K562 (cell line): ENCODE measurements around the gene FGF9. TPM values are rescaled to one million over a fixed set of nuclear protein-coding genes. Genes with fewer than 3 reads are reported as not detected.

Experiments used
- ATAC-seq: fragments of 200-7000 bp; cut with Tn5 transposase; 3 replicates; pipeline ENCODE4 v1.9.1; 2020; ENCODE audit warnings: moderate library complexity
- BruUV-seq: library from RNA; stranded (reverse); fragments of 400-500 nt; replicated peaks from 2 replicates; lab custom pipeline; 2021; lab: Mats Ljungman, UMichigan
- CTCF ChIA-PET: fragments of 300-600 bp; formaldehyde crosslinking; extraction: SDS; loops from one replicate; lab custom pipeline; 2021; ENCODE audit warnings: low intra/inter-chr PET ratio; lab: Yijun Ruan, JAX
- POLR2A ChIA-PET: fragments of 300-600, 350-650 bp; sonication (Branson Sonifier 250); formaldehyde crosslinking; extraction: SDS; loops from one replicate; lab custom pipeline; 2021; ENCODE audit warnings: antibody characterized with exemption, inconsistent platforms; lab: Yijun Ruan, JAX
- DNase-seq, 4 experiments: peaks; one replicate each; pipeline versions ENCODE4 v3.0.0 to v3.0.0-alpha.2; 2011 to 2018; ENCODE audit warnings: low spot score in 3 of 4, mixed read lengths in 3 of 4; ENCODE audit errors: extremely low read depth in 1 of 4
- FAIRE-seq: peaks from 2 replicates; lab custom pipeline; 2011; peaks lifted over from hg19 to GRCh38; lab: Jason Lieb, UNC
- H2AFZ ChIP-seq: 2 replicates; pipeline ENCODE4 v1.6.0; 2011; ENCODE audit warnings: low read depth, low read length, control low read depth, inconsistent platforms
- H3K27ac ChIP-seq: fragments of 200-600 bp; 3 replicates; pipeline ENCODE4 v1.8.0; 2011; ENCODE audit warnings: low read depth, mild to moderate bottlenecking, control low read depth, inconsistent platforms, low read length, moderate library complexity, mixed read lengths; ENCODE audit errors: extremely low read depth
- H3K27me3 ChIP-seq, 2 experiments: fragments of 300-600 bp in 1 of 2; 2 replicates in 1 of 2; 3 replicates in 1 of 2; pipeline versions ENCODE4 v1.6.0 to v1.8.0; 2011; ENCODE audit warnings: inconsistent platforms in 2 of 2, low read length in 2 of 2, mild to moderate bottlenecking in 1 of 2, mixed read lengths in 1 of 2, moderate library complexity in 1 of 2; ENCODE audit not compliant: control insufficient read depth in 2 of 2, insufficient read depth in 2 of 2
- H3K36me3 ChIP-seq: fragments of 300-600 bp; 3 replicates; pipeline ENCODE4 v1.8.0; 2011; ENCODE audit warnings: mild to moderate bottlenecking, low read length, inconsistent platforms; ENCODE audit not compliant: control insufficient read depth, insufficient read depth
- H3K4me1 ChIP-seq, 2 experiments: fragments of 200-600 bp in 1 of 2; replicated peaks in 1 of 2; 2 replicates in 1 of 2; 3 replicates in 1 of 2; pipeline versions ENCODE4 v1.5.1 to v1.8.0; 2011; ENCODE audit warnings: inconsistent platforms in 2 of 2, low read length in 2 of 2, mild to moderate bottlenecking in 1 of 2, mixed read lengths in 1 of 2, moderate library complexity in 1 of 2; ENCODE audit not compliant: control insufficient read depth in 2 of 2, insufficient read depth in 2 of 2
- H3K4me2 ChIP-seq: 2 replicates; pipeline ENCODE4 v1.6.1; 2011; ENCODE audit warnings: low read length, control low read depth, inconsistent platforms, mixed read lengths; ENCODE audit not compliant: insufficient read depth
- H3K4me3 ChIP-seq: fragments of 200-600 bp; sonication (generic), shearing (Covaris generic); 2 replicates; pipeline ENCODE4 v1.5.1; 2016; ENCODE audit warnings: control low read depth, inconsistent platforms
- H3K79me2 ChIP-seq: fragments of 200-600 bp; 3 replicates; pipeline ENCODE4 v1.8.0; 2011; ENCODE audit warnings: low read length, inconsistent platforms; ENCODE audit not compliant: control insufficient read depth, insufficient read depth
- H3K9ac ChIP-seq, 2 experiments: 2 replicates each; pipeline versions ENCODE4 v1.6.0 to v1.6.1; 2011; ENCODE audit warnings: low read depth in 2 of 2, low read length in 2 of 2, control low read depth in 1 of 2, inconsistent platforms in 1 of 2, mild to moderate bottlenecking in 1 of 2, mixed read lengths in 1 of 2; ENCODE audit not compliant: insufficient read depth in 1 of 2
- H3K9me1 ChIP-seq: one replicate; pipeline ENCODE4 v1.6.0; 2011; ENCODE audit warnings: inconsistent platforms, mild to moderate bottlenecking, low read length, moderate library complexity; ENCODE audit not compliant: control insufficient read depth, insufficient read depth
- H3K9me3 ChIP-seq: replicated peaks from 2 replicates; pipeline ENCODE4 v1.5.1; 2011; ENCODE audit warnings: low read depth, low read length, inconsistent platforms; ENCODE audit not compliant: control insufficient read depth, insufficient read depth
- H4K20me1 ChIP-seq: replicated peaks from 2 replicates; pipeline ENCODE4 v1.6.1; 2011; ENCODE audit warnings: low read length, inconsistent platforms, mixed read lengths; ENCODE audit not compliant: control insufficient read depth, insufficient read depth
- CGGBP1 ChIP-seq: fragments of 250-450 bp; sonication (Bioruptor Pico); IDR thresholded peaks from 2 replicates; pipeline ENCODE4 v1.9.0; 2021; ENCODE audit warnings: mild to moderate bottlenecking
- CHAMP1 ChIP-seq: fragments of 450-650 bp; IDR thresholded peaks from 2 replicates; pipeline ENCODE4 v1.6.1; 2016; ENCODE audit warnings: mild to moderate bottlenecking
- HDGF ChIP-seq: fragments of 450-650 bp; IDR thresholded peaks from 2 replicates; pipeline ENCODE4 v1.6.1; 2016
- MAX ChIP-seq: sonication (generic); formaldehyde crosslinking; IDR thresholded peaks from 2 replicates; pipeline ENCODE4 v1.9.0; 2022; ENCODE audit warnings: mild to moderate bottlenecking, missing genetic modification reagents
- NFXL1 ChIP-seq: fragments of 450-650 bp; formaldehyde crosslinking; IDR thresholded peaks from 2 replicates; pipeline ENCODE4 v1.4.0; 2021; ENCODE audit warnings: mild to moderate bottlenecking
- POU5F1 ChIP-seq: fragments of 150-350 bp; IDR thresholded peaks from 2 replicates; pipeline ENCODE4 v1.6.1; 2014; ENCODE audit warnings: borderline replicate concordance, low read length, low read depth, mild to moderate bottlenecking; ENCODE audit not compliant: partially characterized antibody
- ZFP1 ChIP-seq: fragments of 450-650 bp; formaldehyde crosslinking; IDR thresholded peaks from 2 replicates; pipeline ENCODE4 v1.4.0; 2020; ENCODE audit warnings: mild to moderate bottlenecking, mixed read lengths
- ZKSCAN1 ChIP-seq: fragments of 150-350 bp; IDR thresholded peaks from 2 replicates; pipeline ENCODE4 v1.6.1; 2016; ENCODE audit warnings: low read depth, low read length
- ZNF143 ChIP-seq: sonication (generic); formaldehyde crosslinking; IDR thresholded peaks from 2 replicates; pipeline ENCODE4 v1.9.0; 2022; ENCODE audit warnings: mild to moderate bottlenecking, missing genetic modification reagents
- ZNF146 ChIP-seq: IDR thresholded peaks from one replicate; pipeline ENCODE4 v1.6.1; 2018; ENCODE audit warnings: missing compliant biosample characterization; ENCODE audit not compliant: unreplicated experiment
- ZNF830 ChIP-seq: fragments of 250-450 bp; sonication (Bioruptor Pico); IDR thresholded peaks from 2 replicates; pipeline ENCODE4 v1.5.0; 2021; ENCODE audit warnings: mild to moderate bottlenecking
- in situ Hi-C: fragments of 300-500 bp; cut with MboI; formaldehyde crosslinking; loops from 4 replicates; pipeline ENCODE4 v1.15.0; 2018; ENCODE audit warnings: inconsistent platforms, mixed read lengths
- intact Hi-C: fragments of 100-400 bp; cut with micrococcal nuclease; formaldehyde crosslinking; loops from 2 replicates; pipeline ENCODE4 v1.14.2; 2022
- polyA plus RNA-seq, 8 experiments: library from polyadenylated mRNA; depleted of rRNA in 4 of 8; stranded (reverse) in 5 of 8; unstranded in 3 of 8; fragments of >200 nt; fragmentation: Nextera tagmentation in 2 of 8; fragmentation: Illumina TruSeq in 1 of 8; extraction: Ambion mirVana in 2 of 8; extraction: Trizol in 1 of 8; gene quantifications; 2 replicates each; pipeline versions ENCODE4 v1.2.1 to v1.2.3, GENCODE V29; 2011 to 2014; ENCODE audit warnings: inconsistent platforms in 1 of 8, missing spikeins in 1 of 8
- total RNA-seq, 7 experiments: library from RNA; depleted of rRNA in 6 of 7; stranded (reverse); fragments of >200 nt in 6 of 7; fragmentation: Illumina TruSeq in 2 of 7; extraction: Trizol in 2 of 7; gene quantifications; 2 replicates each; pipeline versions ENCODE4 v1.2.1 to v1.2.3, GENCODE V29; 2011 to 2021; ENCODE audit warnings: low replicate concordance in 1 of 7
- TF ChIP-seq, protein P1 (sequence below): IDR thresholded peaks from 2 replicates; pipeline ENCODE4 v1.6.1; 2011; ENCODE audit not compliant: insufficient read length; ENCODE audit errors: extremely low read depth
- TF ChIP-seq, protein P2 (sequence below), 2 experiments: fragments of 200-800 bp in 1 of 2; sonication (Bioruptor generic) in 1 of 2; sonication (generic) in 1 of 2; formaldehyde crosslinking in 1 of 2; IDR thresholded peaks in 1 of 2; conservative IDR thresholded peaks in 1 of 2; 2 replicates each; pipeline versions ENCODE4 v1.5.0 to v1.6.1; 2016 to 2020; ENCODE audit warnings: missing compliant biosample characterization in 1 of 2, missing genetic modification characterization in 1 of 2, missing genetic modification reagents in 1 of 2
- TF ChIP-seq, protein P3 (sequence below): fragments of 450-650 bp; IDR thresholded peaks from 2 replicates; pipeline ENCODE4 v1.6.1; 2017; ENCODE audit warnings: antibody characterized with exemption, mild to moderate bottlenecking

Gene FGF9
- total and polyA plus RNA-seq, 9 of the 15 experiments (the other 6 are each of a cell fraction or from before 2014, with no cell fraction given) = not detected

DNA sequence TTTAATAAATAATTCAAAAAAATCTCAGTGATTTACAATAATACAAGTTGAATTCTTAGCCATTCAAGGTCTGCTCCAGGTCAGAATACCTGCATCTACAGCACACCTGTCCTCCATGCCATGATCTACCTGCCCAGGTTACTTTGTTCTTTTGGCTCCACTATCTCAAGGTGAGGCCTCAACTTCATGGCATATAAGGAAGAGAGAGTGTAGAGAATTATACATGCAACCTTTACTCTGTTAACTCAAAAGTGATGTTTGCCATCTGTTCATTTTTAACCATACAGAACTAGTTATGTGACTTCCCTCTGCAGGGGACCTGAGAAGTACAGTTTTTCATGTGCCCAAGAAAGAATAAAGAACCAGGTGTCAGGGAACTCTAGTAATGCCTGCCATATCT lies 38.7 kb upstream of the FGF9 start:
- no peak overlapping the region for H3K4me3 ChIP-seq
- H3K4me2 ChIP-seq = no peak overlapping the region
- BruUV-seq = no TSS peak
- H3K9ac ChIP-seq = no peak overlapping the region
- no peaks in the 10 kb centered on the region for H3K9me1 ChIP-seq
- POLR2A ChIA-PET = no interaction called here
- DNase-seq (no peak), FAIRE-seq (no peak), ATAC-seq (no peak)
- H3K9me3 ChIP-seq = no peaks in the 10 kb centered on the region
- H2AFZ ChIP-seq = no peak overlapping the region
- H3K27ac ChIP-seq = no peak overlapping the region
- intact Hi-C loops = loop anchor here (10.0 kb wide), 1 partner anchor 133 kb away; no protein-coding TSS in a partner anchor
- in situ Hi-C loops = loop anchor here (25.0 kb wide), 1 partner anchor 1155 kb away; no protein-coding TSS in a partner anchor
- H3K79me2 ChIP-seq = no peaks in the 10 kb centered on the region
- H3K27me3 ChIP-seq = peaks cover 2 to 8% of the 10 kb centered on the region in 2 experiments; a peak in 1 of 5 replicates
- no peaks in the 10 kb centered on the region for H3K4me1 ChIP-seq
- CTCF ChIA-PET = no interaction called here
- H3K36me3 ChIP-seq = no peaks in the 10 kb centered on the region
- H4K20me1 ChIP-seq = no peaks in the 10 kb centered on the region
- no peak for TF ChIP-seq MAX
- no peak for TF ChIP-seq ZKSCAN1
- no peak for TF ChIP-seq ZNF830 (CRISPR knock-in tag)
- TF ChIP-seq, protein P1, sequence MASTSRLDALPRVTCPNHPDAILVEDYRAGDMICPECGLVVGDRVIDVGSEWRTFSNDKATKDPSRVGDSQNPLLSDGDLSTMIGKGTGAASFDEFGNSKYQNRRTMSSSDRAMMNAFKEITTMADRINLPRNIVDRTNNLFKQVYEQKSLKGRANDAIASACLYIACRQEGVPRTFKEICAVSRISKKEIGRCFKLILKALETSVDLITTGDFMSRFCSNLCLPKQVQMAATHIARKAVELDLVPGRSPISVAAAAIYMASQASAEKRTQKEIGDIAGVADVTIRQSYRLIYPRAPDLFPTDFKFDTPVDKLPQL = no peak
- no peak for TF ChIP-seq ZNF146 (CRISPR knock-in tag)
- TF ChIP-seq CHAMP1 = no peak
- TF ChIP-seq ZNF143 (CRISPR knock-in tag) = no peak
- TF ChIP-seq, protein P2, sequence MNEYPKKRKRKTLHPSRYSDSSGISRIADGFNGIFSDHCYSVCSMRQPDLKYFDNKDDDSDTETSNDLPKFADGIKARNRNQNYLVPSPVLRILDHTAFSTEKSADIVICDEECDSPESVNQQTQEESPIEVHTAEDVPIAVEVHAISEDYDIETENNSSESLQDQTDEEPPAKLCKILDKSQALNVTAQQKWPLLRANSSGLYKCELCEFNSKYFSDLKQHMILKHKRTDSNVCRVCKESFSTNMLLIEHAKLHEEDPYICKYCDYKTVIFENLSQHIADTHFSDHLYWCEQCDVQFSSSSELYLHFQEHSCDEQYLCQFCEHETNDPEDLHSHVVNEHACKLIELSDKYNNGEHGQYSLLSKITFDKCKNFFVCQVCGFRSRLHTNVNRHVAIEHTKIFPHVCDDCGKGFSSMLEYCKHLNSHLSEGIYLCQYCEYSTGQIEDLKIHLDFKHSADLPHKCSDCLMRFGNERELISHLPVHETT (CRISPR knock-in tag; conservative IDR thresholded peaks at IDR 0.05 in 1 of 2, IDR thresholded peaks at IDR 0.05 in 1 of 2) = no peak
- TF ChIP-seq HDGF = no peak
- no peak for TF ChIP-seq ZFP1
- TF ChIP-seq CGGBP1 (CRISPR knock-in tag) = no peak
- TF ChIP-seq, protein P3, sequence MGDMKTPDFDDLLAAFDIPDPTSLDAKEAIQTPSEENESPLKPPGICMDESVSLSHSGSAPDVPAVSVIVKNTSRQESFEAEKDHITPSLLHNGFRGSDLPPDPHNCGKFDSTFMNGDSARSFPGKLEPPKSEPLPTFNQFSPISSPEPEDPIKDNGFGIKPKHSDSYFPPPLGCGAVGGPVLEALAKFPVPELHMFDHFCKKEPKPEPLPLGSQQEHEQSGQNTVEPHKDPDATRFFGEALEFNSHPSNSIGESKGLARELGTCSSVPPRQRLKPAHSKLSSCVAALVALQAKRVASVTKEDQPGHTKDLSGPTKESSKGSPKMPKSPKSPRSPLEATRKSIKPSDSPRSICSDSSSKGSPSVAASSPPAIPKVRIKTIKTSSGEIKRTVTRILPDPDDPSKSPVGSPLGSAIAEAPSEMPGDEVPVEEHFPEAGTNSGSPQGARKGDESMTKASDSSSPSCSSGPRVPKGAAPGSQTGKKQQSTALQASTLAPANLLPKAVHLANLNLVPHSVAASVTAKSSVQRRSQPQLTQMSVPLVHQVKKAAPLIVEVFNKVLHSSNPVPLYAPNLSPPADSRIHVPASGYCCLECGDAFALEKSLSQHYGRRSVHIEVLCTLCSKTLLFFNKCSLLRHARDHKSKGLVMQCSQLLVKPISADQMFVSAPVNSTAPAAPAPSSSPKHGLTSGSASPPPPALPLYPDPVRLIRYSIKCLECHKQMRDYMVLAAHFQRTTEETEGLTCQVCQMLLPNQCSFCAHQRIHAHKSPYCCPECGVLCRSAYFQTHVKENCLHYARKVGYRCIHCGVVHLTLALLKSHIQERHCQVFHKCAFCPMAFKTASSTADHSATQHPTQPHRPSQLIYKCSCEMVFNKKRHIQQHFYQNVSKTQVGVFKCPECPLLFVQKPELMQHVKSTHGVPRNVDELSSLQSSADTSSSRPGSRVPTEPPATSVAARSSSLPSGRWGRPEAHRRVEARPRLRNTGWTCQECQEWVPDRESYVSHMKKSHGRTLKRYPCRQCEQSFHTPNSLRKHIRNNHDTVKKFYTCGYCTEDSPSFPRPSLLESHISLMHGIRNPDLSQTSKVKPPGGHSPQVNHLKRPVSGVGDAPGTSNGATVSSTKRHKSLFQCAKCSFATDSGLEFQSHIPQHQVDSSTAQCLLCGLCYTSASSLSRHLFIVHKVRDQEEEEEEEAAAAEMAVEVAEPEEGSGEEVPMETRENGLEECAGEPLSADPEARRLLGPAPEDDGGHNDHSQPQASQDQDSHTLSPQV = no peak
- no peak for TF ChIP-seq NFXL1 (CRISPR knock-in tag)
- no peak for TF ChIP-seq POU5F1
